Effector CD8-positive, alpha-beta T cell (primary cell): ENCODE data around the gene ARHGEF16.

Experiments used
- DNase-seq: peaks from one replicate; lab custom pipeline; 2025; lab: John Stamatoyannopoulos, UW

ARHGEF16 gene

DNA sequence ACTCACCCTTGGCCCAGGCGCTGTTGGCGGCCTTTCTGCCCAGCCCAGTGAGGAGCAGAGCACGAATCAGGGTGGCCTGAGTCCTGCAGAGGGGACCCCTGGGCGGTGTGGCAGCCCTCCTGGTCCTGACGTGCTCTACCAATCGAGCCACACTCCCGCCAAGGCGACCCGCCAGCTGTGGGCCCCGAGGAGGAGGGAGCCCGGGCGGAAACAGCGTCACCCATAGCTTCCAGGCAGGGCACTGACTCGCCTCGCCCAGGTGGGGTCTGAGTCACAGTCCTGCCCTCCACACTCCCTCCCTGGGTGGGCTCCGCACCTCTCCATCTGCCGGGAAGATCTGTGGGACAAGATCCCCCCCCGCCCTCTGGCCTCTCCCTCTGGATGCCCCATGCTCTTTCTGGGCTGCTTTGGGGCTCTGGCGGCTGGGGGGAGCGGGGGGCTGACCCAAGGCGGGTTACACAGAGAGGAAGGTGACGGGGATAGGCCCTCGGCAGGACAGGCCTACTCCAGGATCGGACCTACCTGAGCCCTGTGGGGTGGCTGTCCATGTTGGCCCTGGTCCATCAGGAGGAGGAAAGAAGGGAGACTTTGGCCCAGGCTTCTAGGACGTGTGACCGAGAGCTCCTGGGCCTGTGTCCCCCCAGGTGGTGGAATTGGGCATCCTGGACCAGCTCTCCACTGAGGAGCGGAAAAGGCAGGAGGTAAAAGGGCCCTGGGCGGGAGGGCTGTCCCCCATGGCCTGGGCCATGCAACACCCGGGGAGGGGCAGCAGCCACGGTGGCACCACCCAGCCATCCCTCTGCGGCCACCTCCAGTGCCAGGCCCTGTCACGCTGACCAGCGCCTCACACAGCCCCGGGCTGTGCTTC lies 14.0 kb downstream of the ARHGEF16 start:
- DNase-seq, result no peak

DNA sequence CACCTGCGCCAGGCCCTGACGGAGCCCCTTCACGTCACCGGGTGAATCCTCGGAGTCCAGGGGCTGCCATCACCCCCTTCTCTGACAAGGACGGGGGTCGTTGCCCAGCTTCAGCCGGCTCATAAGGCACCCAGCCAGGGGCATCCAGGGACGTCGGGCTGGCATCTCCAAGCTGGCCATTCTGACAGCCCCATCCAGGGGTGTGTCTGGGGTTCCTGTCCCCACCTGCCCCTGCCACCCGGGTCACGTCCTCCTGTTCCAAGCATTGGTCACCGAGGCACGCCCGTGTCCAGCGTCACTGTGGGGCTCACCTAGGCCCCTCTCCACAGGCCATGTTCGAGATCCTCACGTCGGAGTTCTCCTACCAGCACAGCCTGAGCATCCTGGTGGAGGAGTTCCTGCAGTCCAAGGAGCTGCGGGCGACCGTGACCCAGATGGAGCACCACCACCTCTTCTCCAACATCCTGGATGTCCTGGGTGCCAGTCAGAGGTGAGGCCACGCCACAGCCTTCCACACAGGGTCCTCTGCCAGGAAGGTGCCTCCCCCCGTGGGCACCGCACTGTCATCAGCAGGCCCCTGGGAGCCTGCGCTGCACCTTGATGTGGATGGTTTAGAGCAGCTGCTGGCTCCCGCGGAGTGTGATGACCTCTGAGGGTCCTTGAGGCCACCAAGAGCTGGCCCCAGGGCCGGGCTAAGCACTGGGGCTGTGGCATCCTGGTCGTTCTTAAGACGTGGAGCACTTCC lies 14.8 kb downstream of the ARHGEF16 start:
- no peak for DNase-seq

DNA sequence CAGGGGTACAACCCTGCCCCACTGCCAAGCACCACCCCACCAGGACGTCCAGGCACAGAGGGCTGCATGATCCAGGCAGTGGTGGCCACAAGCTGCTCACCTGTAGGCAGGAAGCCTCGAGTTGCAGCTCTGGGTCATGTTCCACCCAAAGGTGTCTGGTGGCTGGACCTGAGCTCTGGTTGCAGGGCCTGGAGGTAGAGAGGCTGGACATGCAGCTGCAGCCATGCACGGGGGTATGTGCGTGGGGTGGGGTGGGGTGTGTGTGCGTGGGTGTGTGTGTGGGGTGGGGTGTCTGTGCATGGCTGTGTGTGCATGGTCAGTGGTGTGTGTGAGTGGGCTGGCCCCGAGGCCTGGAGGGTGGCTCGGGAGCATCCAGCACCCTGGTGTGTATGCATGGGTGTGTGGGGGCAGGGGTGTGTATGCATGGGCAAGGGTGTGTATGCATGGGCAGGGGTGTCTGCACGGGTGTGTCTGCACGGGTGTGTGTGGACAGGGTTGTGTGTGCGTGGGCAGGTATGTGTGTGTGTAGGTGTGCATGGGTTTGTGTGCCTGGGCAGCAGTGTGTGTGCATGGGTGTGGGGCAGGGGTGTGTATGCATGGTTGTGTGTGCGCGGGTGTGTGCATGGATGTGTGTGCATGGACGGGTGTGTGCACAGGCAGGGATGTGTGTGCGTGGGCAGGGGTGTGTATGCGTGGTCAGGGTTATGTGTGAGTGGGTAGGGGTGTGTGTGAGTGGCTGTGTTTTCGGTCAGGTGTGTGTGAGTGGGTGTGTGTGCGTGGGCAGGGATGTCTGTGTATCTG lies 15.6 kb downstream of the ARHGEF16 start:
- no peak for DNase-seq

DNA sequence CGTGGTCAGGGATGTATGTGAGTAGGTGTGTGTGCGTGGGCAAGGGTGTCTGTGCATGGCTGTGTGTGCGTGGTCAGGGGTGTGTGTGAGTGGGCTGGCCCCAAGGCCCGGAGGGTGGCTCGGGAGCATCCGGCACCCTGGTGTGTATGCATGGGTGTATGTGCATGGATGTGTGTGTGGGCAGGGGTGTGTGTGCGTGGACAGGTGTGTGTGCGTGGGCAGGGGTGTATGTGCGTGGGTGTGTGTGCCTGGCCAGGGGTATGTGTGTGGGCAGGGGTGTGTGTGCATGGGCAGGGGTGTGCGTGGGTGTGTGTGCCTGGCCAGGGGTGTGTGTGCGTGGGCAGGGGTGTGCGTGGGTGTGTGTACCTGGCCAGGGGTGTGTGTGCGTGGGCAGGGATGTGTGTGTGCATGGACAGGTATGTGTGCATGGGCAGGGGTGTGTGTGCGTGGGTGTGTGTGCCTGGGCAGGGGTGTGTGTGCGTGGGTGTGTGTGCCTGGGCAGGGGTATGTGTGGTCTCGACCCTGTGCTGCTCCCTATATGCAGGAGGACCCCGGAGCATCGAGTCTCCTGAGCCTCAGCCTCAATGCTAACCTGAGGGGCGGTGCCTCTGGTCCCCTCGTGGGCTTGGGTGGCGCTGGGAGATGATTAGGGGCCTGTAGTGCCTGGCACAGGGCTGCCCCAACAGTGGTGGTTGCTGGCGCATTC lies 16.3 kb downstream of the ARHGEF16 start:
- no peak for DNase-seq

DNA sequence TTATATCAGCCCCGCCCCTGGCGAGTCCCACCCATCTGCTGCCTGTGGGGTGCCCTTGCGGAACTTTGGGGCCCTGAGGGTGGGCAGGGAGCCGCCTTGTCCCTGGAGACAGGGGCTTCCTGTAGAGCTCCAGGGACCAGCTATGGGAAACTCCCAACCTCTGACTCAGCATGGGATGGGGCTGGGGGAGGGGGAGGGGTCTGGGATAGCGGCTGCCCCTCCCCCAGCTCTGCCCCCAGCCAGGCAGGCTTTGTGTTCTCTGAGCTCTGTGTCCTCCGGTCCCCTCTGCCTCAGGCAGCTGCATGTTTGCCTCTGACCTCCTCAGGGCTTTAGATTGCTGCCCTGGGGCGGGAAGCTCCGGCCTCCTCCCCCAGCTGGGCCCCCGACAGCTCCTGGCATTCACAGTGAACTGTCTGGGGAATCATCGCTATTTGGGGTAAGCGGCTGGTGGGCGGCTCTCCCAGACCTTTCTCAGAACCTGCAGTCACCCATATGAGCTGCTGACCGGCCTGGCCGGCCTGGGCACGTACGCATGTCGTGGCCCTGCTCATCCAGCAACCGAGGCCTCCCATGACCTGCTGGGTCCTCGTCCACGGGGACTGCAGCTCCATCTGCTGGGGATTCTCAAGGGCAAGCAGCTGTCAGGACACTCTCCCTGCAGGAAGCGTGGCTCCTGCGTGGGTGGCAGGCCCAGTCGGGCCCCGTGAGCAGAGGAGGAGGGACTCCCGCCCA lies 17.1 kb downstream of the ARHGEF16 start:
- DNase-seq, result no peak

DNA sequence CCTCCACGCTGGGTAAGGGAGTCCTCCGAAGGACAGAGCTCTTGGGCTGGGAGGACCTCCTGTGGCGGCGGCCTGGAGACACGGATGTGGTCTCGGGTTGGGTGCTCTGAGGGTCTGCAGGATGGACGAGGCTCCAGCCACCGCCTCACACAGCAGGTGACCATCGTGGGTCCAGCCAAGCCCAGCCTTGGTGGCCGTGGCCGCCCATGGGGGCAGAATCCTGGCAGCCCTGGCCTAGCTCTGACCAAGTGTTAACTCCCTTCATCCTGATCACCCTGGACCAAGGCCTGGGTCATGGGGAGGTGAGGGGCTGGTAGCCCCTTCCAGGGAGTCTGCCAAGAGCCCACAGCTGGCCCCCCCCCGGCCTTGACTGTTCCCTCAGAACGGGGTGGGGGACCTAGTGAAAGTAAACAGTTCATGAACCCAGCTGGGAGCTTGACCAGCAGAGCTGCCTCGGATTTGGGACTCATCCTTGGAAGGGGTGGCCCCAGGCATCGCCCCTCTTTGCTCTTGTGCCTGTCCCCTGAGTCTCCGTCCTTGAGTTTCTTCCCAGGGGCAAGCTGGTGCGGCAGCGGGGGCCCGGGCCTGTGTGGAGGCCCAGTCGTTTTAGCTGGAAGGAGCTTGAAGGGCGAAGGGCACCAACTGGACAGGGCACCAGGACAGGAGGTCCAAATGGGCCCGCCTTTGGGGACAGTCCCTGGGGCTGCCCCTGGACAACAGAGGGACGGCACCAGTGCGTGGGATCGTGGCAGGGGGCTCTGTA lies 17.8 kb downstream of the ARHGEF16 start:
- no peak for DNase-seq

DNA sequence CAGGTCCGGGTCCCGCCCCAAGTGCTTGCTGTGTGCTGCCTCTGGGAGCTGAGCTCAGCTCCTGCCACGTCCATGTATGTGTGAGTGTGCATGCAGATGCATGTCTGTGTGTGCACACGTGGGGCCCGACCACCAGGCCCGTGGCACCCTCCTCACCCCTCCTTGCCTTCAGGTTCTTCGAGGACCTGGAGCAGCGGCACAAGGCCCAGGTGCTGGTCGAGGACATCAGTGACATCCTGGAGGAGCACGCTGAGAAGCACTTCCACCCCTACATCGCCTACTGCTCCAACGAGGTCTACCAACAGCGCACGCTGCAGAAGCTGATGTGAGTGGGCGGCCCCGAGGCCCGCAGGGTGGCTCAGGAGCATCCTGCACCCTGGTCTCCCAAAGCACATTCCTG lies 18.4 kb downstream of the ARHGEF16 start:
- no peak for DNase-seq

DNA sequence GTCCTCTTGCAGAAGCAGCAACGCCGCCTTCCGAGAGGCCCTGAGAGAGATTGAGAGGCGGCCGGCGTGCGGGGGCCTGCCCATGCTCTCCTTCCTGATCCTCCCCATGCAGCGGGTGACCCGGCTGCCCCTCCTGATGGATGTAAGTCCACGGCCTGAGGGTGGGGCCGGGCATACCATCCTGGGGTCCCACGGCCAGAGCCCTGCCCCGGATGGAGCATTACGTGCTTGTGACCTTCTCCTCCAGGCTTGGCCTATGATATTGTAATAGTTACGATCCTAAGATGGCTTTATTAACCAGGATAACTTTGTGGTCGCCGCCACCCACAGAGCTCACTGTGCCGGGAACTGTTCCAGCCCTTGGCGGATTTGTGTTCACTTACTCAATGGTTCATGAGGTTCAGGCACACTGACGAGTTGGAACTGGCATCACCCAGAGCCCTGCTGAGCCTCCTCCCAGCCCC lies 18.9 kb downstream of the ARHGEF16 start:
- no peak for DNase-seq

DNA sequence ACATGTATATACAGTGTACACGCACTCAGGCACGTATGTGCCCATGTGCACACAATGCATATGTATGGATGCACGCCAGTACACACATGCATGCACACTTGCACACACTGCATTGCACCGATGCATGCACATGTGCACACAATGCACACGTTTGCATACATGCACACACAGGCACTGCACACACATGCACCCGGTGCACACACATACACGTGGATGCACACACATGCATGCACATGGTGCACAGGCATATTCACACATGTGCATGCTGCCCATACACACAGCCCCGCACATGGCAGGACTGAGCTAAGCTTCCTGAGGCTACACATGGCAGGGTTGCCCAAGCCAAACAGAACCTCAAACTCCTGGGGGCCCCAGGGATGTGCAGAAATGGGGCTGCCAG lies 19.6 kb downstream of the ARHGEF16 start:
- no peak for DNase-seq

DNA sequence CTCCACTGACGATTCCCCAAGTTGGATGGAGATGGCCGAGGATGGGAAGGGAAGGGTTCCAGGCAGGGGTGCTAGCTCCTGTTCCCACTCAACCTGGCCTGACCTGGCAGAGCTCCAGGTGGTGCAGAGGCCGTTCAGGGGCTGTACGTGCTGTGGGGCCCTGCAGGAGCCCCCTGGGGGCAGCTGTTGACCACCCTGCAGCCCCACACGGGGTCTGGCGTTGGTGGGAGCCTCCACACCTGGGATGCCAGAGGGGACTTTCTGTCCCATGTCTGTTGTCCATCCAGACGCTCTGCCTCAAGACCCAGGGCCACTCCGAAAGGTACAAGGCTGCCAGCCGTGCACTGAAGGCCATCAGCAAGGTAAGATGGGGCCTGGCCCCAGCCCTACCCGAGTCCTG lies 20.0 kb downstream of the ARHGEF16 start:
- DNase-seq, result no peak

DNA sequence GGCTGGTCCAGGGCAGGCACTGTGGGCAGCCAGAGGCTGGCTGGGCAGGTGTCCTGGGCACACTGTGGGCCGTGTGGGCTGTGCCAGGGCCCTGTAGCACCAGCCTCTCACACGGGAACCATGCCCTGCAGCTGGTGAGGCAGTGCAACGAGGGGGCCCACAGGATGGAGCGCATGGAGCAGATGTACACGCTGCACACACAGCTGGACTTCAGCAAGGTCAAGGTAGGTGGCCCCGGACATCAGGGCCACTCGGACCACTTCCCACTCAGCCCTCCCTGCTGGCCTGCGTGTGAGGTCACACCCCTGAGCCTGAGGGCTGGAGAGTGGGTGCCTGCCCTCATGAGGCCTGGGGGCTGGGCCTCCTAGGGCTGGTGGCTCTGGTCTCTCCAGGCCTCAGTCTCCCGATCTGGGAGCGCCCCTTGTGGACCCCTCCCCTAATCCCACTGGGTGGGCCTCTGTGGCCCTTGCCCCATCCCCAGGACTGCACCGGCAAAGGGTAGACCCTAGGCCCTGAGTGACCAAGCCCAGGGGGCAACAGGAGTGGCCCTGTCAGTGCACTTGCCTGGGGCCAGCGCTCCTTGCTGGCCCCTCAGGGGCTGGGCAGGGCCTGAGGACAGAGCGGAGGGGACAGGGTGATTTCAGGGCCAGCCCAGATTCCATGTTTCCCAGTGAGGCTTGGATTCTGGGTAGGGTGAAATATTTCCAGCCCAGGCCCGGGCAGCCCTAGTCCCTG lies 21.5 kb downstream of the ARHGEF16 start:
- no peak for DNase-seq

DNA sequence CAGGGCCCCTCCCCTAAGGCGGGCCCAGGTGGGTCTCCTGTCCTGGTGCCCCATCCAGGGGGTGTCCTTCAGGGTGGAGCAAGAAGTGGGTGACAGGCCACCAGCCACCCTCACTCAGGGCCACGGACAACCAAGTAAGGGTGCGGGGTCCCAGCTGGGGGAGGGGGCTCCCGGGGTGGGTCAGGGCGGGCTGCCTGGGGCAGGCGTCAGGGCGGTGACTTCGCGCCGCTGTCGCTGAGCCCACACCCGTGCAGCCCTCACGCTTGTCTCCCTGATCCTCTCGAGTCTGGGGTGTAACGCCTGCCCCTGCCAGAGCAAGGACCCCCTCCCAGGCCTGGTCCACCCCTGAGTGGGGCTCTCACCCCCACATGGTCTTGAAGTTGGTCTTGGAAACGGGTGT lies 22.2 kb downstream of the ARHGEF16 start:
- no peak for DNase-seq

DNA sequence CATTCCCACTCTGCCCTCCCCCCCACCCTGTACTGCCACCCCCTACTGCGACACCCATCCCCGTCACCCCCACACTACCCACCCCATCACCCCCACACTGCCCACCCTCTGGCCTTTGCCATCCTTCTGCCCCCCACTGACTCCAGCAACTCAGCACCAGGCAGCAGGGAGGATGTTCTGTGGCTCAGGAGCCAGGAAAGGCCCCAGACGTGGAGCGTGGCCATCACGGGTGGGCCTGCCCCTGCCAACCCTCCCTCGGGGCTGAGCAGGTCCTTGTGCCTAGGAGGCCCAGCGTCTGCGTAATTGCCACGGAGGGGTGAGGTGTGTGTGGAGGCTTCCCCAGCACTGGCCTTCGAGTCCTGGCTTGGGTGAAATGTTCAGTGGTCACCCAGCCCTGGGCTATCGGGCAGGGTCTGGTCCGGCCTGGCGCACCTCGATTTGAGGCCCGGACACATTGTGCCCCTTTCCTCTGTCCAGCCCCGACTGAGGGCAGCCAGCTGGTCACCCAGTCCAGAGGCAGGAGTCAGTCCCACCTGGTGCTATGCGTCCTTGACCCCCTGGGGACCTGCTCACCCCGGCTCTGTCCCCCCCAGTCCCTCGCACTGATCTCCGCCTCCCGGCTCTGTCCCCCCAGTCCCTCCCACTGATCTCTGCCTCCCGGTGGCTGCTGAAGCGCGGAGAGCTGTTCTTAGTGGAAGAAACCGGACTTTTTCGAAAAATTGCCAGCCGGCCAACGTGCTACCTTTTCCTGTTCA lies 23.0 kb downstream of the ARHGEF16 start:
- DNase-seq, result no peak

DNA sequence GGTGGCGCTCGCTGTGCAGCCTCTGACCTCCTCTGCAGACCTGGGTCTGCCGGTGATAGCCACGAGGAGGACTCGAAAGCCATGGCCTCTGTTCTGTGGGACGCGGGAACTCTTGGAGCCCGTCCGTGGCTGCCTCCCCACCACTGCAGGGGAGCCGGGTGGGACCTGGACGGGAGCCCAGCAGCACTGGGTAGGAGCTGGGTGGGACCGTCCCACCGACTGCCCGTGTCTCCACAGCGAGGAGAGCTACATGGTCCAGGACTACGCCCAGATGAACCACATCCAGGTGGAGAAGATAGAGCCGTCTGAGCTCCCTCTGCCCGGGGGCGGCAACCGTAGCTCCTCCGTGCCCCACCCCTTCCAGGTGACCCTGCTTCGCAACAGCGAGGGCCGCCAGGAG lies 23.7 kb downstream of the ARHGEF16 start:
- DNase-seq, result no peak

DNA sequence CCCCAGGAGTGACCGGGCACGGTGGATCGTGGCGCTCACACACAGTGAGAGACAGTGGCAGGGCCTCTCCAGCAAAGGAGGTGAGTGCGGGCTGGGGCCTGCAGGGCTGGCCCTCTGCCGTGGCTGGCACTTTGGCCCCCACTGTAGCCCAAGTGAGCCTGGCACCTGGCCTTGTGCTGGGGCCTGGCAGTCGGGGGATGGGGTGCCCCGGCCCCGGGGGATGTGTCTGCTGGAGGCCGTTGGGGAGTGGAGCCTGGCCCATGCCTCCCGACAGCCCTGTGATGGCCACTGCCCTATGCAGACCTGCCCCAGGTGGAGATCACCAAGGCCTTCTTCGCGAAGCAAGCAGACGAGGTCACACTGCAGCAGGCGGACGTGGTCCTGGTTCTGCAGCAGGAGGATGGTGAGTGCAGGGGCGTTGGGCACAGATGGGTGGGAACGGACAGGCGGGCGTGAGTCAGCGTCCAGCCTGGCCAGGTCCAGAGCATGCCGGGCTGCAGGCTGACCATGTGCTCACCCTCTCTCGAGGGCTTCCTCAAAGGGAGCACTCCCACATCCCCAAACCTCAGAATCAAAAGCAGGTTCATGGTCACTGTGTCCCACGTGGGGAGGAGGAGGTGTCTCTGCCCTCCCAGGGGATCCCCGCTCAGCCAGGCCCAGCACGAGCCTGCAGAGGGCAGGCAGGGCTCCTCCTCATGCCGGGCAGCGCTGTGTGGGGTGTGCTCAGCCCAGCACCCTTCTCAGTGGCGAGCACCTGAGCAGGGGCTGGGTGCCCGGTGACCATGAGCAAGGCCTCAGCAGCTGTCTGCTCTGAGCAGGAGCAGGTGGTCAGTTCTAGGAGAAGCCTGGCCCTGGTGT lies 25.3 kb downstream of the ARHGEF16 start:
- DNase-seq, result no peak

DNA sequence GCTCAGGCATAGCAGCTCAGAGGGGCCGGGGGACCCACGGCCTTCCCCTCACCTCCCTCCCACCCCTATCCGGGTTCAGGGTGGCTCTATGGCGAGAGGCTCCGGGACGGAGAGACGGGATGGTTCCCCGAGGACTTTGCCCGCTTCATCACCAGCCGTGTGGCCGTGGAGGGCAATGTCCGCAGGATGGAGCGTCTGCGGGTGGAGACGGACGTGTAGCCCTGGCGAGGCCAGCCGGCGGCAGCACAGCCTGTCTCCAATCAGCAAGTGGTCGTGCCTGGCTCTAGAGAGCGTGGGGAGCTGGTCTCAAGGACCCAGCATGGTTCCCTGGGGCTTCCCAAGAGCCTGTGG lies 25.9 kb downstream of the ARHGEF16 start:
- no peak for DNase-seq

DNA sequence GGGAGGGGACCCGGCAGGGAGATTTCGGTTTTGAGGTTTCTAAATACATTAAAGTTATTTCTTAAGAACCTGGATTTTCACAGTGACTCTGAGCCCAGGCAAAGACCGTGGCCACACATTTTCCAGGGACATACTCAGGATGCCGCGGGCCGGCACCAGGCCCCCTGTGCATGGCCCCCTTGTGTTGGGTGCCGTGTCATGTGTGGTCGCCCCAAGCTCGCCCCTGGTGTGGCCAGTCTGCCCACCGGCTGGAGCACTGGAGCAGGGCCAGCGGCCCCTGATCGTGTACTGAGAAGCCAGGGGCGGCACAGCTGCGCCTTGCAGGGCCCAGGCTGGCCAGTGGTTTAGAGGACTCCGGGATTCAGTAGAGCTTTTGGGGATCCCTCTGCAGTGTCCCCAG lies 26.6 kb downstream of the ARHGEF16 start:
- DNase-seq, result no peak

DNA sequence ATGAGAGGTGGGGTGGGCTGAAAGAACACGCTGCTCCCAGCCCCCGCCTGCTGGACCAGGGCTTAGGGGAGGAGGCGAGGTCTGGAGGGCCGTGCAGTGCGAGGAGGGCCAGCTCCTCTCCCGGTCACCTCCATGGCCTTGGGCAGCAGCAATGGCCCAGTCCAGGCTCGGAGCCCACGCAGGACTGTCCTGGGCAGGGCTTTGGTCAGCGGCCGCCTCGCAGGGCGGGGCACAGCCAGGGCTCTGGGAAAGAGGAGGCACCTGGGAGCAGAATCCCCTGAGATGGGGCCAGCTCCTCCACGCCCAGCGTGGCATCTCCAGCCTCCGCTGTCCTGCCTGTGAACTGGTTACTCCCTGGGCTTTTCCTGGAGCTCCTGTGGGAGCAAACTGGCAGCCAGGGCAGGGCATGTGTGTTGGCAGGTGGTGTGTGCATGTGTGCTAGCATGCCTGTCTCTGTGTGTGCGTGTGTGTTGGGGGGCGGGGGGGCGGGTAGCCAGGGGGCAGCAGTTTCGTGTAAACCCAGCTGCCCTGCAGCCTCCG lies 27.4 kb downstream of the ARHGEF16 start:
- DNase-seq, result no peak
